Adrenal gland (tissue), 12 donors: ENCODE data around the gene SLC25A17. TPM values are rescaled to one million over a fixed set of nuclear protein-coding genes. Genes with fewer than 3 reads are reported as not detected.

ENCODE experiments used
- DNase-seq, 7 donors: peaks; one replicate each; pipeline ENCODE4 v3.0.0-alpha.2; 2019 to 2020
- H3K27ac ChIP-seq, 5 donors: fragments of 200-600 bp; sonication (generic) in 4 of 5; 1 replicate in 3 of 5; 2 replicates in 2 of 5; pipeline versions ENCODE4 v1.5.1 to v1.8.0; 2016 to 2020; ENCODE audit warnings: mild to moderate bottlenecking in 1 of 5
- H3K27me3 ChIP-seq: fragments of 200-600 bp; 2 replicates; pipeline ENCODE4 v1.8.0; 2021
- H3K36me3 ChIP-seq, 2 donors: fragments of 200-600 bp; replicated peaks in 1 of 2; 1 replicate in 1 of 2; 2 replicates in 1 of 2; pipeline versions ENCODE4 v1.5.1 to v1.8.0; 2018 to 2022
- H3K4me1 ChIP-seq, 2 donors: fragments of 200-600 bp; replicated peaks in 1 of 2; 1 replicate in 1 of 2; 2 replicates in 1 of 2; pipeline versions ENCODE4 v1.5.1 to v1.8.0; 2018 to 2021
- H3K4me3 ChIP-seq, 4 donors: fragments of 200-600 bp; sonication (generic) in 3 of 4; one replicate each; pipeline ENCODE4 v1.5.1; 2016 to 2018
- H3K9me3 ChIP-seq, 3 donors: fragments of 200-600 bp; sonication (generic) in 1 of 3; replicated peaks in 1 of 3; 1 replicate in 2 of 3; 2 replicates in 1 of 3; pipeline versions ENCODE4 v1.5.1 to v1.8.0; 2016 to 2021
- POLR2A ChIP-seq, 2 donors: fragments of 450-650 bp; IDR thresholded peaks; one replicate each; pipeline ENCODE4 v1.6.1; 2017; ENCODE audit warnings: antibody characterized with exemption in 2 of 2, mild to moderate bottlenecking in 2 of 2, moderate library complexity in 1 of 2
- WGBS, 4 donors: extraction: QIAGEN DNeasy Blood & Tissue Kit in 2 of 4; methylation state at CpG; one replicate each; pipeline versions ENCODE4 v1.1.5 to v1.1.7; 2013 to 2017; 5-methylcytosine and 5-hydroxymethylcytosine counted together
- intact Hi-C, 2 donors: fragments of 100-400 bp; cut with DNase I; formaldehyde crosslinking; loops; one replicate each; pipeline versions ENCODE4 v1.14.1 to v1.15.0; 2022 to 2023
- polyA plus RNA-seq, 3 donors: library from polyadenylated mRNA; stranded (reverse); fragments of 200-250 nt in 2 of 3; fragments of 350-450 nt in 1 of 3; fragmentation: Illumina TruSeq in 1 of 3; extraction: RNeasy Lipid Tissue Mini Kit (QIAGEN cat#74804) in 1 of 3; gene quantifications; one replicate each; pipeline ENCODE4 v1.2.3, GENCODE V29; 2013 to 2014
- total RNA-seq, 9 donors: library from RNA; depleted of rRNA in 4 of 9; stranded (reverse); fragments of >200 nt in 4 of 9; fragments of 120-200 nt in 1 of 9; fragmentation: NEBNext Ultra II Directional in 1 of 9; extraction: Animal tissue kit (Norgen Biotek cat#: 25700) in 1 of 9; gene quantifications; one replicate each; pipeline versions ENCODE4 v1.1.0 to v1.2.4, GENCODE V29; 2013 to 2023
- TF ChIP-seq, protein P1 (sequence below), 6 experiments: fragments of 450-650 bp in 4 of 6; fragments of 200-600 bp in 2 of 6; sonication (generic) in 1 of 6; IDR thresholded peaks; 1 replicate in 5 of 6; 2 replicates in 1 of 6; pipeline versions ENCODE4 v1.5.1 to v1.8.0; 2016 to 2021; ENCODE audit warnings: antibody characterized with exemption in 6 of 6, mild to moderate bottlenecking in 2 of 6, moderate library complexity in 1 of 6
- donor health status: healthy with polysubstance abuse.
- donor health status: Bipolar disorder and iron deficiency.
- donor health status: DM: yes; HTN: yes; CAD: no.
- donor health status: DM: no; HTN: no; CAD: no.
- donor health status: DM: no; HTN: no; CAD: no.
- donor health status: DM: yes; HTN: yes; CAD: no.

SLC25A17 gene
- total and polyA plus RNA-seq, 12 donors = 13.2 to 40.8 (median 22.0) TPM

DNA sequence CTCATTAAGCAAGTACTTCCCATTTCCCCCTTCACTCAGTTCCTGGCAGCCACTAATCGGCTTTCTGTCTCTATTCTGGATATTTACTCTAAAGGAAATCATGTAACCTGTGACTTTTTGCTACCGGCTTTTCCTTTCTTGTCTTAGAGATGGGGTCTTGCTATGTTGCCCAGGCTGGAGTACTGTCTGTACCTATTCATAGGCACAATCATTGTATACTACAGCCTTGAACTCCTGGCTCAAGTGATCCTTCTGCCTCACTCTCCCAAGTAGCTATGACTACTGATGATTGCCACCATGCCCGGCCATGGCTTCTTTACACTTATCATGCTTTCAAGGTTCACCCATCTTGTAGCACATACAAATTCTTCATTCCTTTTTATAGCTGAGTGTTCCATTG is 12.4 kb downstream of the SLC25A17 start:
- no peak overlapping the region for H3K27ac ChIP-seq

DNA sequence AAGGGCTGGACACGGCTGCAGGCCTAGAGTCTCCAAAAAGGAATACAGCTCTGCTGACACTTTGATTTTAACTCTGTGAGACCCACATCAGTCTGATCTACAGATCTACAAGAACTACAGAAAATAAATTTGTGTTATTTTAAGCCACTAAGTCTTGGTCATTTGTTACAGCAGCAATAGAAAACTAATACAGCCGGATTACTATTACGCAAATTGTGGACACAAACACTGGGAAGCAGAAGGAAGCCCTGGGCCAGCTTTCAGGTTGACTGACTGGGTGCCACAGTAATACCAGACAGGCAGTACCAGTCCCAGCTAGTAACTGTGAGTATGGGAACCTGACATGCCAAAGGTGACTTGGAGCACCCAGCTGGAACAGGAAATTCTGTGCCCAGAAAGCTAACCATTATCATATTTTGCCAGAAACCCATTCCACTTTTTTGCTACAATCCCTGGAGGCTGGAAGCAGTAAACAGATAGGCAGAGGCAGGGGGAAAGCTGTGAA is 13.4 kb downstream of the SLC25A17 start:
- no peaks in the 10 kb centered on the region for H3K9me3 ChIP-seq
- no peaks in the 10 kb centered on the region for H3K27me3 ChIP-seq
- no peak for TF ChIP-seq POLR2A (IDR thresholded peaks at IDR 0.05)
- TF ChIP-seq, protein P1, sequence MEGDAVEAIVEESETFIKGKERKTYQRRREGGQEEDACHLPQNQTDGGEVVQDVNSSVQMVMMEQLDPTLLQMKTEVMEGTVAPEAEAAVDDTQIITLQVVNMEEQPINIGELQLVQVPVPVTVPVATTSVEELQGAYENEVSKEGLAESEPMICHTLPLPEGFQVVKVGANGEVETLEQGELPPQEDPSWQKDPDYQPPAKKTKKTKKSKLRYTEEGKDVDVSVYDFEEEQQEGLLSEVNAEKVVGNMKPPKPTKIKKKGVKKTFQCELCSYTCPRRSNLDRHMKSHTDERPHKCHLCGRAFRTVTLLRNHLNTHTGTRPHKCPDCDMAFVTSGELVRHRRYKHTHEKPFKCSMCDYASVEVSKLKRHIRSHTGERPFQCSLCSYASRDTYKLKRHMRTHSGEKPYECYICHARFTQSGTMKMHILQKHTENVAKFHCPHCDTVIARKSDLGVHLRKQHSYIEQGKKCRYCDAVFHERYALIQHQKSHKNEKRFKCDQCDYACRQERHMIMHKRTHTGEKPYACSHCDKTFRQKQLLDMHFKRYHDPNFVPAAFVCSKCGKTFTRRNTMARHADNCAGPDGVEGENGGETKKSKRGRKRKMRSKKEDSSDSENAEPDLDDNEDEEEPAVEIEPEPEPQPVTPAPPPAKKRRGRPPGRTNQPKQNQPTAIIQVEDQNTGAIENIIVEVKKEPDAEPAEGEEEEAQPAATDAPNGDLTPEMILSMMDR (IDR thresholded peaks at IDR 0.05) = no peak
- peaks cover 0 to 7% of the 10 kb centered on the region in 2 donors for H3K4me1 ChIP-seq
- DNase-seq = no peak
- H3K36me3 ChIP-seq = no peaks in the 10 kb centered on the region
- 95 to 98% (median 96%) methylated on average over 3 of the region's 3 CpGs for WGBS, 4 donors
- H3K4me3 ChIP-seq = no peak overlapping the region
- H3K27ac ChIP-seq = no peak overlapping the region
- intact Hi-C loops = no loop called here

More for the DNA sequence above, 12.4 kb downstream of the SLC25A17 start:
- H3K4me3 ChIP-seq = no peak overlapping the region
- H3K4me1 ChIP-seq = peaks cover 0 to 7% of the 10 kb centered on the region in 2 donors
- WGBS, 4 donors = 76 to 84% (median 79%) methylated on average over 3 of the region's 3 CpGs
- TF ChIP-seq, protein P1 (IDR thresholded peaks at IDR 0.05) = no peak
- TF ChIP-seq POLR2A (IDR thresholded peaks at IDR 0.05) = no peak
- intact Hi-C loops = no loop called here
- no peaks in the 10 kb centered on the region for H3K9me3 ChIP-seq
- no peak for DNase-seq
- H3K27me3 ChIP-seq = no peaks in the 10 kb centered on the region
- no peaks in the 10 kb centered on the region for H3K36me3 ChIP-seq

DNA sequence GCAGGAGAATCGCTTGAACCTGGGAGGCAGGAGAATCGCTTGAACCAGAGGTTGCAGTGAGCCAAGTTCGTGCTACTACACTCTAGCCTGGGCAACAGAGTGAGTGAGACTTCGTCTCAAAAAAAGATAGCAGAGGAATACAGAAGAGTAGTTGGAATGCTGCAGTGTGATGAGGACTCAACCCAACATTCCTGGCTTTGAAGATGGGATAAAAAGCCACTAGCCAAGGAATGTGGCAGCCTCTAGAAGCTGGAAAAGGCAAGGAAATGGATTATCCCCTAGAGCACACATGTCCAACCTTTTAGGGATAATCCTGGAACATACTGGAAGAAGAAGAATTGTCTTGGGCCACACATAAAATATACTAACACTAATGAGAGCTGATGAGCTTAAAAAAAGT is 13.9 kb downstream of the SLC25A17 start:
- Histone ChIP-seq H3K36me3 (no peaks in the 10 kb centered on the region), H3K27ac (no peak overlapping the region), H3K4me3 (no peak overlapping the region), H3K4me1 (peaks cover 0 to 12% of the 10 kb centered on the region in 2 donors), H3K27me3 (no peaks in the 10 kb centered on the region), H3K9me3 (no peaks in the 10 kb centered on the region)
- TF ChIP-seq, protein P1 (IDR thresholded peaks at IDR 0.05) = no peak
- no peak for DNase-seq
- intact Hi-C loops = no loop called here
- 90 to 100% (median 95%) methylated on average over 4 of the region's 4 CpGs for WGBS, 4 donors

DNA sequence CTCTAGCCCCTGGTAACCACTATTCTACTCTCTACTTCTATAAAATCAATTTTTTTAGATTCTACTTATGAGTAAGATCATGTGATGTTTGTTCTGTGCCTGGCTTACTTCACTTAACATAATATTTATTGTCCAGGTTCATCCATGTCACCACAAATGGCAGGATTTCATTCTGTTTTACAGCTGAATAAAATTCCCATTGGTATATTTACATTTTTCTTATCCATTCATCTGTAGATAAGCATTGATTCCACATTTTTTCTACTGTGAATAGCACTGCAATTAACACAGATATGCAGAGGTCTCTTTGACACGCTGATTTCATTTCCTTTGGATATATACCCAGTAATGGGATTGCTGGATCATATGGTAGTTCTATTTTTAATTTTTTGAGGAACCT is 15.8 kb downstream of the SLC25A17 start:
- Histone ChIP-seq H3K4me1 (peaks cover 0 to 10% of the 10 kb centered on the region in 2 donors), H3K27me3 (no peaks in the 10 kb centered on the region), H3K36me3 (no peaks in the 10 kb centered on the region), H3K9me3 (no peaks in the 10 kb centered on the region), H3K27ac (no peak overlapping the region), H3K4me3 (no peak overlapping the region)
- 83 to 86% (median 85%) methylated on average over 1 of the region's 1 CpG for whole genome bisulfite sequencing, 4 donors
- TF ChIP-seq, protein P1 (IDR thresholded peaks at IDR 0.05) = no peak
- TF ChIP-seq POLR2A (IDR thresholded peaks at IDR 0.05) = no peak
- DNase-seq = no peak
- intact Hi-C loops = no loop called here
